HG03095 (cell line): Measurements from ENCODE around the gene NMRAL1.

Experiments used
- ATAC-seq: cut with Tn5 transposase; IDR thresholded peaks from one replicate; pipeline ENCODE4 v1.9.1; 2021; ENCODE audit warnings: moderate library complexity; ENCODE audit not compliant: unreplicated experiment

Gene NMRAL1

DNA sequence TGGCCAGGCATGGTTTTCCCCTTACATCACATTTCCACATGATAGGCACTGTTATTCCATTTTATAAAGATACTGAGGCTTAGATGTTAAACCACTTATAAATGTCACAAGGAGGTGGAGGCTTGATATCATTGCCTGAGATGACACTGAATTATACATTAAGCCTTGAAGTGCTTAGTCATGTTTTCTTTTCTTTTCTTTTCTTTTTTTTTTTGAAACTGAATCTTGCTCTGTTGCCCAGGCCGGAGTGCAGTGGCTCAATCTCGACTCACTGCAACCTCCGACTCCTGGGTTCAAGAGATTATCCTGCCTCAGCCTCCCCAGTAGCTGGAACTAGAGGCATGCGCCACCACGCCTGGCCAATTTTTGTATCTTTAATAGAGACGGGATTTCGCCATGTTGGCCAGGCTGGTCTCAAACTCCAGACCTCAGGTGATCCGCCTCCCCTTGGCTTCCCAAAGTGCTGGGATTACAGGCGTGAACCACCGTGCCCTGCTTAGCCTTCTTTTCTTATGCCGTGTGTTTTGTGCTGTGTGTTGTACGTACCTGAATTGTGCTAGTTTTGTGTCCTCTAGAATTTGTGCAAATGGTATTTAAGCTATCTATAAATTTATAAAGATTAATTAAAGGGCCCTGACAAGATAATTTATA, 47.6 kb downstream of the NMRAL1 start:
- ATAC-seq: no peak

- peak; percentile 25 for ATAC-seq
Measured at GRCh38 chr16:4426021-4426684, 48.3 kb downstream of the NMRAL1 start.

DNA sequence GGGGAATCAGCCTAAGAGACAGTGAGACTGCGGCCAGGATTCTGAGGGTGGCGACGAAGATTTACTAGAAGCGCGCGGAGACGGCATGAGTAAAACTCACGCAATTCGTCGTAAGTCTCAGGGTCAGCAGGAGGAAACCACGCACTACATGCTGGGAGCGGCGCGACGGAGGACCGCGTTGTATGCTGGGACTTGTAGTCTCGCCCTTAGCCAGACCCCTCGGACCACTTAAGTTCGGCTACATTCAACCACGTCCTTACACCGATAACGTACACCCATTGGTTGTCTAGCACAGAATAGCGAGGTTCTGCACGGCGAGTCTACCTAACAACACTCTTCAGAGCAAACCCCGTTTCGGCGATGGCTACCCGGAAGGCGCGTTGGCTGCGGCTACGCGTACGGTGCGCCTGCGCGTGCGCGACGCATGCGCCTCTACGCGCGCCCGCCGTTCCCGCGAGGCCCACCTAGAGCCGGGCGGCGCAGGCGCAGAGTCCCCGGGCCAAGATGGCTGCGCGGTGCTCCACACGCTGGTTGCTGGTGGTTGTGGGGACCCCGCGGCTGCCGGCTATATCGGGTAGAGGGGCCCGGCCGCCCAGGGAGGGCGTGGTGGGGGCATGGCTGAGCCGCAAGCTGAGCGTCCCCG, 48.9 kb downstream of the NMRAL1 start, which contains the start of gene DNAJA3:
Gene DNAJA3, plus strand, starts transcription at position 491 of the 643 bp plus-strand sequence. Its CDS starts 14 bp downstream, at position 505.
- peak; percentile 83 for ATAC-seq

DNA sequence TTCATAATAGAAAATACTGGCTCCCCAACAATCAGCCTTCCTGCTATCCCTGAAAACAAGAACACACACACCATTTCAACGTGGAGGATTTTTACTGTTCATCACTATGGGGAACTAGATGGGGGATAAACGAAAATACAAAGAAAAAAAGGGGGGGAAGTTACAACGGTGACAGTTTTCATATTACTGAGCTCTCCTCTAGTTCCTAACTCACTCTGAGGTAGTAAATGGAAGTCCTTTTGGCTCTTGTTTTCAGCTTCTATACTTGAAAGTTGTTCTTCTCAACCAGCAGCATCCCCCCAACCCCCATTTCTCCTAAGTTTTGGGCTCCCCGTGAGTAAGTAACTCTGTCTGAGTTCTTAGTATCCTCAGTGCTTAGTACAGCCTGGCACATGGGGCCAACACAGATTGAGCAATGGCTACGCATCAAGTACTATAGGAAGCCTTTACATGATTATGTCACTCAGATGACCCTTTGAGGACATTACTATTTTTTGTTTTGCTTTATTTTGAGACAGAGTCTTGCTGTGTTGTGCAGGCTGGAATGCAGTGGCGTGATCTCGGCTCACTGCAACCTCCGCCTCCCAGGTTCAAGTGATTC, 53.8 kb downstream of the NMRAL1 start:
- no peak for ATAC-seq

GRCh38 chr16:4419402-4419959, 54.9 kb downstream of the NMRAL1 start:
- ATAC-seq: no peak

- ATAC-seq: peak; percentile 61
Measured at GRCh38 chr16:4416200-4417032, 58.0 kb downstream of the NMRAL1 start, which contains the start of gene CORO7. Gene CORO7, minus strand, starts transcription at chr16:4416596. Its CDS starts 78 bp downstream, at chr16:4416518.

DNA sequence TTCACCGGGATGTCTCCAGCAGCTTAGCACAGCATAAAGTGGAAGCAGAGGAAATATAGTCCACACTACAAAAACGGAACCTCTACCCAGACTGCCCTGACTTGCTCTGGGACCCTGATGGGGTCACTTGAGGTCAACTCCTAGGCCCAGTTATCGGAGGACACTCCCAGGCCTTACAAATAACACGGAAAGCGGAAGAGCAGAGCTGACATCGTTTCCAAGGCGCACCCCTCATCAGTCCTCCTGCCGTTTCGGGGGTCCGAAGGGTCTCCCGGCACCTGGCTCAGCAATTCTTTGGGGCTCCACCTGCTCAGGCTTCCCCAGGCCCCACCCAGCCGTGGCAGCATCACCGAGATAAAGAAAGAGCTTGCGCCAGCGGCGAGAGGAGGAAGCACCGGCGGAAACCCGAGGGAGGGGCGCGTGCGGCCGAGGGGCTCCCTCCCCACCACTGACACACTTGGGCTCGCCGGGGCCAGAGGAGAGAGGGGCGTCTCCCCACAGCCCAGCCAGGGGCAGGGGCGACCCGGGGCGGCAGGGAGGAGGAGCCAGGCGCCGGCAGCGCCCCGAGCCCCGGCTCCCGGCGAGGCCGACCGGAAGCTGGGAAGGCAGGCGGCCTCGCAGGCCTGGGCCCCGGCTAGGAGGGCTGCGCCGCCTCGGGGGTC, 58.8 kb downstream of the NMRAL1 start:
- ATAC-seq: no peak

- peak; percentile 54 for ATAC-seq
Measured at GRCh38 chr16:4414187-4414917, 60.1 kb downstream of the NMRAL1 start.

GRCh38 chr16:4412854-4413253, 61.6 kb downstream of the NMRAL1 start:
- ATAC-seq: no peak

DNA sequence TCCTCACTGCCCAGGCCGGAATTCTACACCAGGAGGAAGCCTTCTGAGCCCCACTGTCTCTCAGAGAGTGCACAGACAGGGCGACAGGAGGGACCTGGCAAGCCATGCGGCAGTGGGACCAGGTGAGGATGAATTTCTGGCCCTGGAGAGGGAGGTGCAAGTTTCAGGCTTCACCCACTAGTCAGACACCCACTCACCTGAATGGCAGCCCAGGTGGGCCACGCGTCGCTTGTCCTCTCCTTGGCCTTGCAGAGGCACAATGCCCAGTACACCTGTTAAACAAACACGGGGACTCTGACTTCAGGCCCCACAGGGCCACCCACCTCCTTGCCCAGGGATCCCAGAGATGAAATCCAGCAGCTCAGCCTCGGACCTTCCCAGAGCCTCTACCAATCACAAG, 62.3 kb downstream of the NMRAL1 start:
- no peak for ATAC-seq
